Ramos (cell line): Measurements from ENCODE around the gene DPP4.

ENCODE experiments used
- in situ Hi-C: fragments of 300-500 bp; cut with MboI; formaldehyde crosslinking; loops from one replicate; pipeline ENCODE4 v1.14.3; 2022; ENCODE audit warnings: low sequenced_read_pairs; ENCODE audit not compliant: unreplicated experiment

DPP4 gene

DNA sequence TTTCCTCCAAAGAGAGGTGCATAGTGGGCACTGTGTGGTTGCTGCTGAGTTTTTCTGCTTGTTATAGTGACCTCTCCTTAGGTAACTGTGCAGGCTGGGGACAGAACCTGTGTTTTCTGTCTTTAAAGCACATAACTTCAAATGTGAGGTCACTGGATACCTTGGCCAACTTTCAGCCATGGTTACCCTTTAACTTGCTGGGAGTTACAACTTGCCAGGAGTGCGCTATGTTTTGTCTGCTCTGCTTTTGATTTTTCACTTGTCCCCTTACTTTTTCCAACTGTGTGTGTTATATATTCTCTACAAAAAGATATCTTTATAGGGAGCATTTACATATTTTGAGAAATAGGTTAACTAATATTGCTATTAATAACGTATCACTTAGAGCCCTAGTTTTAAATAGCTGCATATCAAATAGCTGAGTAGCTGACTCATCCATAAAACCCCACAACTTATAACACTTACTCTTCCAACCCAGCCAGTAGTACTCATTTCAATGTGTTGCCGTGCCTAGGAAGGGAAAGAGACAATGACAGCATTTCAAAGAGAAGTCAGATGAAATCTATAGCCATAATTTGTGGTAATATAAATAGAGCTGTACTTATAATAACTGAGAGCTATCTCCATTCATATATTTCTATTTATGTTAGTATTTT lies 51.6 kb downstream of the DPP4 start:
- in situ Hi-C loops = no loop called here

DNA sequence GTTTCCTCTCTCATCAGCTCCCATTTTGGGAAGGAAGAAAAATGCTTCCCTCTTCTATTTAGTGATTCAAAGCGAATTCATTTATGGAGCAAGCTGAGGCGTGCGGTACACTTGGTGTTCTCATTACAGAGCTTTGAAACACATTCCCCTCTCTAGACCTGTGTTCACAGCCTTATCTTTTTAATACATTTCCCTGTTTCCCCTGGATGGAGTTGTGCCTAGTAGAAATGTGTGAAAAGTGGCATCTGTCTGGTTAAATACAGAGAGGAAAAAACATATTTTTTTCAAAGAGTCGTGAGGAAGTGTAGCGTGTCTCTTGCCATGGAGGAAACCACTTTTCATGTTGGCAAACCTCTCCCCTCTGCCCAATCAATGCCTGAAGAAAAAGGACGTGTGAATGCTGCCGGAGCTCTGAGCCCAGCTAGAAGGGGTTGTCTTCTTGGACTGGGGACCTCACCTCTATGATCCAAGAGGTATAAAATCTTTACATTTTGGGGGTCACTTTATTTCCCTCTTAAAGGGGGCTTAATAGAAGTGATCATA lies 52.4 kb downstream of the DPP4 start:
- in situ Hi-C loops = no loop called here

DNA sequence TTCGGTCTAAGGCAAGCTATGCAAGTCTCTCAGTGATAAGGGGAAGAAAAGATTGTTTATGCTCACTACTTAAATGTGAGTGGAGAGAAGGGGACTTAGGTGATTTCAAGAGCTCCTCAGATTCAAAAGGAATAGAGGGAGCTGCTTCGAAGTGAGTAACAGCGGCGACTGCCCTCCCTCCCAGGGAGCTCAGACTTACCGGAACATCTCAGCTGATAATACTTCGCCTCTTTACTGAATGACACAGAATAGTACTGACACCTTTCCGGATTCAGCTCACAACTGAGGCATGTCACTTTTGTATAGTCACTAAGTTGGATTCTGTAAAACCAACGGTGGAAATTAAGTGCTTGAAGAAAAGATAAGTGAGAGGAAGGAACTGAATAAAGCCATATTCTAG lies 55.5 kb downstream of the DPP4 start:
- in situ Hi-C loops = no loop called here

DNA sequence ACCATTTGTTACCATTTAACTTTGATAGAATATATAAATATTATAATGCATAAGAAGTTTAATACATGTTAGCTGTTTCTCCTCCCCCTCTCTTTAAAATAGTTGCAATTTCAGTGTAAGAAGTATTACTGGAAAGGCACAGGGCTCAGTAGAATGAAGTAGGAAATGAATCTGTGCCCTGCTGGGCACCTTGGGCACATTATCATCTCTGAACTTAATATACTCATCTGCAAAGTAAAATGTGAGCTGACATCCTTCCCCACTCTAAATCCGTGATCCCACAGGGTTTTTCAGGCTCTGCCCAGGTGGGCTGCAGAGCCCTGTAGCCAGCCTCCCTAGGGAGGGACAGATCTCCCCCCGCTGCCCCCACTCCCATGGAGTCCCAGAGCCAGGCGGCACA lies 56.8 kb downstream of the DPP4 start:
- in situ Hi-C loops = no loop called here

DNA sequence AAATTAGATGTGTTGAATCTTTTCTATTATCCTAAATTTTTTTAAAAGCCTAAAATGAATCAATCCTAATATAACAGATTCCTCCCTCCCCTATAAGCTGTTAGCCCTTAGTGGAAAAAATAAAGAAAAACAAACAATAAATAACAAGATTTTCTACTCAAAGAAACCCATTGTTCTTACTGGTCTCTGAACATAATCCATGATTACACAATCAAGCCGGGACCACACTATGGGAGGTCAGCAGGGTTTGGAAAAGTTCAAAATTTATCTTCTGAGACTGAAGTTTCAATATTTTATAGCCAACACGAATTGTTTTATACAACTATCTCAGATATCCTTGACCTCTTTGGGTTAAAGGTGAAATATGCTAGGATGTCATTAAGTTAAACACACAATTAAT lies 57.9 kb downstream of the DPP4 start:
- in situ Hi-C loops = no loop called here

DNA sequence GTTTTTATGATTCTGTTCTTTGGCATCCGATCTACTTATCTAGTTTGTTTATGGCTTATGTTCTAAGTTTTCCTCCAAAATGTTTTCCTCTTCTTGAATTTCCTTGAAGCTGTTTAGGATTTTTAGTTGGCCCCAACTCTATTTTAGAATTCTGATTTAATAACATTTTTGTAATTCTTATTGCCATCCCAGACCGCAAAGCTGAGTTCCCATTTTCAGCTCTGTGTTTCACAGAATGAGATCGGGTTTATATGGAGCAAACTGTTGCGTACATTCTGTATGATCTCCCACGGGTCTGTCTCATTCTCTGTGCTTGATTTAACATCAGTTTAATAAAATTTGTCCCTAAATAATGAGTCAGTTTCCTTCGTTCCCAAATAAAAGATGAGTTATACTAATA lies 59.3 kb downstream of the DPP4 start:
- in situ Hi-C loops = no loop called here

DNA sequence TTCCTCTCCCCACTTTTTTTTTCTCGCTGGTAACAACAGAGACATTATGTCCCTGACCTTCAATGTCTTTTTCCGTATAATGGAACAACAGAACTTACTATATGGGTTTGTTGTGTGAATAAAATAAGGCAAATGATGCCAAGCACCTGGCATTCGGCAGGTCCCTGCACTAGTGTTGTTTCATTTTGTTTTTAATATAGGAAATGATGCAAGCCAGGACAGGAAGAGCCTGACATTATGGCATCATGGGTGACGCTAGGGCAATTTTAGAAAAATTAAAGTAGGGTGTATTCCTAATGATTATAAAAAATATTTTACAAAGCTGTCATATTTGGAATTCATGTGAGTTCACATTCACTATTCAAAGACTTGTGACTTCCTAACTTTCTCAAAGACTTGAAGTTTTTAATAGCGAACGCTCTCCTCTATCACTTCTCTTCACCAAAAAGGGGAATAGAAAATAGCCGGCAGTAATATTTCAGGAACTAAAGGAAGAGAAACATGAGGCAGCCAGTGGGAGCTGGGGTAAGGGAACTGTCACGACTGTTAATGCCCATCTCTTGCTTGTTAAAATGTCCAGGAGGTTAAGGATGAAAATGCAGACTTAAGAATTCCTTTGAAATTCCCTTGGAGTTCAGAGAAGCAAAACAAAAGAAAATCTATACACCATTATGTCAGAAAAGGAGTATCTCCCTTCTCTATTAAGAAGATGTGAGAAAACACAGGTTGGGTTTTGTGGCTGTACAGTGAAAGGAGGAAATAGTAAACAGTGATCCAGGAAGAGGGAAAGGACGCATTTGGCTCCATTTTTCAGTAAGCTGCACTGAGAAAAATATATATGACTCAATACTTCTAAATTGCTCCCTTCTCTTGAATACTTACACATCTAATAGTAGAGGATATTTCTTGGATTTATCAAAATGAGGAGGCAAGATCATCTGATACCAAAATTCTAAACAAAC lies 60.2 kb downstream of the DPP4 start:
- in situ Hi-C loops = no loop called here

DNA sequence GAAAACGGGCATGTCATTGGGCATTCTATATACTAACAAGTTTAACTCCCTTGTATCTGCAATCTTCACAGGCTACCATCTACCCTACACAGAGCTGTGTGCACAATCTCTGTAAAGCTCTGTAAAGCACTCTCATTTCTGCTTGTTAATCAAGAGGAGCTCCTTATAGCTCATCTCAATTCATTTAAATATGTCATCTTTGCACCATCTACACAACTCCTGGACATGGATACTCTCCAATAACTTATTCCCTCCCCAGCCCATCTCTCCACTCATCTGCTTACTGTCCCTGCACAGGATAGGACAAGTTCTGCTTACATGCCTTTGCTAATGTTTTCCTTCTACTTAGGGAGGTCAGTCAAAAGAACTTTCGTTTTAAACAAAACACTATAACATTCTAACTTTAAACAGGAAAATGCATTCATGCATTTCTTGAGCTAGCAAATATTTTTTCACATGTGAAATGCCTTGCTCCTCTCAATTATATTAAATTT lies 61.4 kb downstream of the DPP4 start:
- in situ Hi-C loops = no loop called here

DNA sequence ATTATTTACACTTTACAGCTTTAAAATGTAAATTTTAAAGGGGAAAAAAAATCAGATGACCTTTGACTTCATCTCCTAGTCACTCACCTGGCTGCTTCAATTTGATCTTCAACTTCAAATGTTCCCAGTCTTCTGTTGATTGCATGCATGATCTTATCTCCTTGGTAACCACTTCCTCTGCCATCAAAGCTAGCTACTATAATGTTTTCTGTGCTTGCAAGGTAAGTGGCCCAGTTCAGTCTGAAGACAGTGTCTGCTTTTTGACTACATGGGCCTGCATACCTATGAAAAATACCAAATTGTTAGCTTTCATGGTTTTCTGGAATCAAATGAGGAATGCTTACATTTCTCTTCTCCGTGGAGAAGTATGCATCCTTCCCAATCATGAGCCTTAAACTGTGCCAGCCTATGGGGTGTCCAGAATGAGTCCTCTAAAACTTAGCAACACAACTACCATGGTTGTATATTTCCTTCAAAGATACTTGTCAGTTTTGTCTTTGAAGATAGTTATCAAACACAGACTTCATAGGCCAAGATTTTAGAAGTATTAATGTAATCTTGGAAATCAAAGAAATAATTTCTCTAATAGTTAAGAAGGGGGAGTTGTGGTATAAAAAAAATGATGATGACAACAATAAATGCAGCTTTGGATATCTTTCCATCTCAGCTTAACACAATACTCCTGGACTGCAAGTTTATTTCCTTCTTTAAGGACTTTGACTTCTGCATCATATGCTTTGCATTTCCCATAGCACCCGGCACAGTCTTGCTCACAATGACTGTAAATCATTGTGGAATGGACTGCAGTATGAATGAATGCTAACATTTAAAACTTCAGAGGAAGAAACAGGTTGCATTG lies 62.1 kb downstream of the DPP4 start:
- in situ Hi-C loops = no loop called here

DNA sequence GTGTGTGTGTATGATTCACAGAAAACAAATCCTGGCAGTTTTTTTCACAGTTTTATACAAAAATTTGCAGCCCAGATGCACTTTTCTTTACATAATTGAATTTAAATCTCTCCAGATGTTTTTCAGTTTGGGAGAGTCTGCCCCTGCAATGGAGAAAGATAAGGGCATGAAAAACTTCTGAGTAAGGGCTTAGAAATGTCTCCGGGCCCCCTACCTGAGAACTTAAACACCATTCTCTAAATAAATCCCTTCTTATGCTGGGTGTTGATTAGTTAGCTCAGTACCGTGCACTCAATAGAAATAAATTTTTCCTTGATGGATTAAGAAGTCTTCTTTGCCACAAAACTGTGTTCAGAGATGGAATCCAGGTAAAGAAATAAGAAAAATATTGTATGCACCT lies 64.5 kb downstream of the DPP4 start:
- in situ Hi-C loops = no loop called here

DNA sequence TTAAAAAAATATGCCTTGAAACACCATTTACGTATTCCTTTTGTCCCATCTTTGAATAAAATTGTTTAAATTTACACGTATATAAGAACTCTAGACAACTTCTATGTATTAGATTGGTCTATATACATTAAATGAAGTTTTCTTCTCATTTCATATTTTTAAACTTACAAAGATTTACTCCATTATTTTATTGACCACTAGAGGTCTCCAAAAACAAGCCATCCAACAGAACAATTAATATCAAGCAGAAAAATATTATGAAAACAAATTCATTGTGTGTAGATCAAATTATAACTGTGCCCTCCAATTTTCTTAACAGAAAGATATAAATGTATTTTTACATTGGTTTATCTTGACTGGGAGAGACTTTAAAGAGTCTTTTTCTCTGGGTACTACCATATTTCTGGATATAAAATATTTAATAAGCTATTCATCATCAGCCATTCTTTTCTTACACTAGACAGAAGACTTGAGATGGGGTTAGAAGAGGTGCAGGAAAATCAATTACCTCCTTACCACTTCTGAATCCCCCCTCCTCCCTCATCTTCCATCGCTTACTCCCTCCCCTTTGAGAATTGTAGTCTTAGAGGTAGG lies 66.5 kb downstream of the DPP4 start:
- in situ Hi-C loops = no loop called here

DNA sequence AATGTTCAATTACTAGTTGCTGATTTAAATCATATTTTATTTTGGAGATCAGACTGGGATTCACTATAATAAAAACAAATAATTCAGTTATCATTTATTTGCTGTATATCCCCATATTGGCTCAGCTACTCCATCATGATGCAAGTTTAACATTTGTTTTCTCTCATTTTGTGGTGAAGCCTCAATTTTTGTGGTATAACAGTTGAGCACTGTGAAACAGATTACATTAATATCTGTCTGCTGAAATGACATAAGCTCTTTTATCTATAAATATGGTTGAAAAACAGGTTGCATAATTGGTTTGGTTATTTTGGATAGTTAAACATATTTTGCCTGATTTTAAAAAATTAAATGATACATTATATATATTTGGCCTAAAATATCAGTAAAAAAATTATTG lies 67.7 kb downstream of the DPP4 start:
- in situ Hi-C loops = no loop called here

DNA sequence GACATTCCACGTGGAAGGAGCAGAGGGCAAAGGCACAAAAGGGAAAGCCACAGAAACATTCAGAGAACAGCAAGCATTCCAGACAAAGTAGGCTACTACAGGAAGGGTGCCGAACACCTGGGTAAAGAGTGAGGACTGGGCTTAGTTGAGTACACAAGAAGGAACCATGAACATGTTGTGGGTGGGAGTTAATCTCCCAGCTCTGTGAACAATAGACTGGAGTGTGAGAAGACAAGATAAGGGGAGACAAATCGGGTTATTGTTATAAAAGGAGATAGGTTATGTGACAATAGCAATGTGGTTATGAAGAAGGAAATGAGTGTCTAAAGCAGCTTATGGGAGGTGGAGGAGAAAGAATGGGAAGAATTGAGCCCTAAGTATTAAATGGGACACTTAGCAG lies 70.0 kb downstream of the DPP4 start:
- in situ Hi-C loops = no loop called here

DNA sequence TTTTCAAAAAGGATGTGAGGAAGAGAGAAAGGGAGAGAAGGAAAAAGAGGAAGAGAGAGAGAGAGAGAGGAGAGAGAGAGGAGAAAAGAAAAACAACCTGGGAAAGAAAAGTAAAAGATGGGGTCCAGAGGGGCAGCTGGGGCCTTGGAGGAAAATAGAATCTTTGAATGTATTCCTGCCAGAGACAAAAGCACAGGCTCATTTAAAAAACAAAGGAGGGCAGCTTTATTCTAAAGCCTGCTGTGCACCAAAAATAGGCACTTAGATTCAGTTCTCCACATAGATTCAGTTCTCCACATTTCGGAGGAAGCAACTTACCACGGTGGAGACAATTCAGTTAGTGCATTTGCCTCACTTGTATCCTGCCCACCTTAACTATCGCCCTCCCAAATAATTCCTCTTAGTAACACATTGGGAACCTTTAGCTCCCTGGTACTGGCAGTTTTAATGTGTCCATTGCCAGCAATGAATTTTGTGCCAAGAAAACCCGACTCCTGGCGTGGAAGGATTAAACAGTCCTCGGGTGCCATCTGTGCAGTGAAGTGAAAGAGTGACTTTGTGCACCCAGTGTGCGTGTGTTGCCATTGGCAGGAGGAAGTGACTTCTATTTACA lies 71.3 kb downstream of the DPP4 start:
- in situ Hi-C loops = no loop called here

DNA sequence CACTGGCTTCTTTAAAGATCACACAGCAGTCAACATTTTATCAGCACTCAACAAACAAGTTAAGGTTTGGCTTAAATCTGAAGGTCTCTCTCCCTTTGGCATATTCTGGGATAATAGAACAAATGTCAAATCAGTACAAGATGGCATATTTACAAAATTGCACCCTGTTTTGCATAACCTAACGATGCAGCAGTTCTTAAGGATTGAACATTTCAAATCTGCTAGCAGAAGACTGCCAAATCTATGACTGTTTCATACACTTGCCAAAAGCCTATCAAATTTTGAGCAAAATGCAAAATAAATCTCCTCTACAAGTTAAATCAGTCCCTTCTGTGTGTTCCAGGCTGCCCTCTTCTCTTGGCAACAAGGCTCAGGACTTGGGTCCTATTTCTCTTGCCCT lies 73.6 kb downstream of the DPP4 start:
- in situ Hi-C loops = no loop called here

DNA sequence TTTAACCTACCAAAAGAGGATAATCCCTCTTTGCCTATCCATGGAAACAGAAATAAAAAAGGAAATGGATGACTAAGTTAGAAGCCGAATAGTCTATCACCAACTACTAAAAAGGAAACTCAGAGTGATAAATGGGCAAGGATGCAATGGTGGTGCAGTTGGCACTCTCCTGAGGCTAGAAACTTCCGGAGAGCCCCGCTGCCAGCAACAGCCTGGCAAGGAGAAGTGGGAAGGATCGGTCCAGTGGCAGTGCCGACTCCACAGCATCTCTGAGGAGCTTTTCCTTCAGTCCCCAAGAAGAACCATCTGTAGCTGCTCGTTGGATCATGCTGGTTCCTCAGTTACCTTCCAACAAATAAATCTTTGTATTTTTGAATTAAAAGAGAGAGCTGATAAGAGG lies 74.7 kb downstream of the DPP4 start:
- in situ Hi-C loops = no loop called here

DNA sequence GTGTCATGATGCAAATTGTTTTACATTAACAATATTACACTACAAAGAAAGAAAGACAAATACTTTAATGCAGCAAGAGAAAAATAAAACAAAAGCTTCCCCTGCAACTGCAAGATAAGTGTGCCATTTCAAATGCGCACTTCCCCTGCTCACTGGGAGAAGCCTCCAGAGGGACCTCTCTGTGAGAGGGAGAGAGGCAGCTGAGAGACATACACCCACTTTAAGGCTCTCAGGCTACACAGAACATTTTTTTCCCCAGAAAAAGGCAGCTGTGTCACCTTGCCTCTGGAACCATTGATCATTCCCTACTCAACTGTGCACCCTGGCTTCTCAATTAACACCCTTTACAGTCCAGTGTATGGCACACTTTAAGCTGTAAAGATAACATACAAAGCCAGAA lies 75.2 kb downstream of the DPP4 start:
- in situ Hi-C loops = no loop called here

DNA sequence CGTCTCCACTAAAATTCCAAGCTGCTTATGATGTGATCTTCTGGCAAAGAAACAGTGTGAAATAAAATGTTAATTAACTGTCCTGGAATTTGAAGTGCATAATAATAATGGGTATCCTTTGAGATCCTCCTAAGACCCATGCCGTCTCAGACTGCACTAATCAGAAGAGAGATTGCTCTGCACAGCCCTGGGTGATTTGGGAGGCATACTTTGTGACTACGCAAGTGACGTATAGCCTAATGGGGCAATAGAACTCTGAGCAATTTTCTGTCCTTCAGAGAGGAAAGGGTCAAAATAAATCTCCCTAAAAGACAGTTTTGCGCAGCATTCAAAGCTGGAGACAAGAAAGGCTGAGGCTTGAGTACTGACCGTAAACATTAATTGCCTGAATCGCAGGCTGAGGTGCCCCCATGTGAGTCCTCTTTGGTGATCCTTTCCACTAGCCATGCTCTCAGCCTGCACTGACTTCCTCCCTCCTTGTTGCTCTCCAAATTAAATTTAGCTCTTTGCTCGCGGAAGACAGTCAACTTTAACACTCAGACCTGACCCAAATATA lies 76.0 kb downstream of the DPP4 start:
- in situ Hi-C loops = no loop called here

DNA sequence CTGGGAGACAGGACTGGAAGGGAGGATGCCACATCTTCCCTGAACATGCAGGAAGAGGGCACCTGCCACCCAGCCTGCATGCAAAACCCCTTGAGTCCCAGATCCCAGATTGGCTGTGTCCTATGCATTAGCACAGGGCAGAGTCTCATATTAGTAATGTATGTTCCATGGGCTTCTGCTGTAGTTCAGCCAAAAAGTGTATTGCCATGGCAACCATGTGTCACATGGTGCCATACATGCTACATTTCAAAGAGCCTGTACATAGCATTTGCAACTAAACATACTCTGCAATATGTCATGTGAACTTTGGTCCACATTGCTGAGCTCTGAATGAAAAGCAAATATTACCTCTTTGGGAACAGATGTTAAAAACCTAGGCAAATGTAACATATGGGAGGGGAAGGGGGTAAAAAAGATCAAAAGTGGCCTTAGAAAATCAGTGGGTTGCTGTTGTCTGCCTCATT lies 78.4 kb downstream of the DPP4 start:
- in situ Hi-C loops = no loop called here
